Neuronal stem cell (in vitro differentiated cells): ENCODE measurements around the gene ARGFX.

Source experiments
- DNase-seq: peaks from one replicate; pipeline ENCODE4 v3.0.0-alpha.2; 2013; ENCODE audit warnings: low spot score
- H2AFZ ChIP-seq: one replicate; pipeline ENCODE4 v1.6.1; 2013; ENCODE audit warnings: mild to moderate bottlenecking, low read length, inconsistent platforms
- H2AK5ac ChIP-seq: 2 replicates; pipeline ENCODE4 v1.6.1; 2013; ENCODE audit warnings: low read depth, mild to moderate bottlenecking, inconsistent platforms, low read length, moderate library complexity, mixed read lengths
- H2BK120ac ChIP-seq: 2 replicates; pipeline ENCODE4 v1.6.1; 2013; ENCODE audit warnings: low read depth, mild to moderate bottlenecking, inconsistent platforms, low read length, moderate library complexity, mixed read lengths
- H2BK12ac ChIP-seq: one replicate; pipeline ENCODE4 v1.6.1; 2013; ENCODE audit warnings: low read length, inconsistent platforms
- H2BK15ac ChIP-seq: 2 replicates; pipeline ENCODE4 v1.6.1; 2013; ENCODE audit warnings: mild to moderate bottlenecking, low read length, inconsistent platforms, mixed read lengths
- H2BK5ac ChIP-seq: one replicate; pipeline ENCODE4 v1.6.1; 2013; ENCODE audit warnings: inconsistent platforms, mild to moderate bottlenecking, low read length, moderate library complexity
- H3K14ac ChIP-seq: one replicate; pipeline ENCODE4 v1.6.1; 2013; ENCODE audit warnings: low read length, inconsistent platforms
- H3K18ac ChIP-seq: 2 replicates; pipeline ENCODE4 v1.6.1; 2013; ENCODE audit warnings: low read length, inconsistent platforms
- H3K23ac ChIP-seq: 2 replicates; pipeline ENCODE4 v1.6.1; 2013; ENCODE audit warnings: low read depth, mild to moderate bottlenecking, mixed read lengths, low read length, inconsistent platforms; ENCODE audit not compliant: poor library complexity
- H3K27ac ChIP-seq: replicated peaks from 3 replicates; pipeline ENCODE4 v1.5.1; 2013; ENCODE audit warnings: low read length, inconsistent platforms
- H3K27me3 ChIP-seq, 3 experiments: 2 replicates each; pipeline ENCODE4 v1.6.1; 2013; ENCODE audit warnings: low read length in 3 of 3, mild to moderate bottlenecking in 2 of 3, inconsistent platforms in 1 of 3, low read depth in 1 of 3, mixed read lengths in 1 of 3, moderate library complexity in 1 of 3; ENCODE audit not compliant: control insufficient read depth in 3 of 3, insufficient read depth in 3 of 3
- H3K36me3 ChIP-seq, 2 donors: replicated peaks in 1 of 2; 2 replicates each; pipeline ENCODE4 v1.6.1; 2013; ENCODE audit warnings: low read length in 2 of 2; ENCODE audit not compliant: control insufficient read depth in 2 of 2, insufficient read depth in 2 of 2
- H3K4ac ChIP-seq: 2 replicates; pipeline ENCODE4 v1.6.1; 2013; ENCODE audit warnings: inconsistent platforms, mild to moderate bottlenecking, low read length, moderate library complexity
- H3K4me1 ChIP-seq, 2 donors: 1 replicate in 1 of 2; 2 replicates in 1 of 2; pipeline ENCODE4 v1.6.1; 2013; ENCODE audit warnings: low read length in 2 of 2, low read depth in 1 of 2; ENCODE audit not compliant: control insufficient read depth in 2 of 2, insufficient read depth in 1 of 2
- H3K4me2 ChIP-seq: one replicate; pipeline ENCODE4 v1.6.1; 2013; ENCODE audit warnings: mild to moderate bottlenecking, low read length, inconsistent platforms; ENCODE audit not compliant: insufficient read depth, poor library complexity, severe bottlenecking
- H3K4me3 ChIP-seq, 2 donors: 2 replicates each; pipeline ENCODE4 v1.5.1; 2013; ENCODE audit warnings: low read length in 2 of 2, mild to moderate bottlenecking in 2 of 2, inconsistent platforms in 1 of 2, moderate library complexity in 1 of 2
- H3K79me1 ChIP-seq: one replicate; pipeline ENCODE4 v1.6.1; 2013; ENCODE audit warnings: low read depth, mild to moderate bottlenecking, inconsistent platforms, low read length, moderate library complexity
- H3K9ac ChIP-seq: one replicate; pipeline ENCODE4 v1.6.1; 2013; ENCODE audit warnings: mild to moderate bottlenecking, low read depth, low read length, inconsistent platforms; ENCODE audit not compliant: poor library complexity
- H3K9me3 ChIP-seq, 2 donors: replicated peaks in 1 of 2; 2 replicates each; pipeline versions ENCODE3 to v1.6.1; 2013; ENCODE audit warnings: low read length in 2 of 2, mild to moderate bottlenecking in 2 of 2, inconsistent platforms in 1 of 2, low read depth in 1 of 2, mixed read lengths in 1 of 2, moderate library complexity in 1 of 2; ENCODE audit not compliant: control insufficient read depth in 2 of 2, insufficient read depth in 1 of 2
- H4K8ac ChIP-seq: one replicate; pipeline ENCODE4 v1.6.1; 2013; ENCODE audit warnings: low read depth, mild to moderate bottlenecking, inconsistent platforms, low read length, moderate library complexity
- H4K91ac ChIP-seq: one replicate; pipeline ENCODE4 v1.6.1; 2013; ENCODE audit warnings: low read length, low read depth, mild to moderate bottlenecking, inconsistent platforms; ENCODE audit not compliant: poor library complexity
- WGBS, 2 donors: extraction: QIAGEN DNeasy Blood & Tissue Kit; methylation state at CpG; one replicate each; pipeline ENCODE4 v1.1.7; 2013; ENCODE audit warnings: missing lambda C conversion rate in 2 of 2, mixed read lengths in 1 of 2; ENCODE audit not compliant: insufficient read length in 2 of 2, insufficient replicate concordance in 1 of 2; ENCODE audit errors: extremely low coverage in 2 of 2; 5-methylcytosine and 5-hydroxymethylcytosine counted together

ARGFX gene

DNA sequence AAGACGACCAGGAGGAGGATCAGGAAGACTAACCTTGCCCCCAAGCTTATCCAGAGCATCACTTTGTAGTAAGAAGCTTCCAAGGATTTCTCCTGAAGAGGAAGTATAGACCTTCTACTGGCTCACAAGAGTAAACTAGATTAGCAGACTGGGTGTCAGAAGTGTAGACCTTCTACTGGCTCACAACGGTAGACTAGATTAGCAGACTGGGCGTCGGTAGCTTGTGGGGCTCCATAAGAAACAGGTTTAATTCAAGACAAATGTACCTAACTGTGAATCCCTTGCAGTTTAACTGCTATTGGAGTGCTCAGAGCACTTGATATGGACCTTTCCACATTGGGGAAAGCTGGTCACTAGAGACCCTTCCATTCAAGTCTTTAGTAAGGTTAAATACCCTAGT is 38.4 kb downstream of the ARGFX start:
- WGBS, 2 donors, result no CpG with 5 or more reads among the region's 4 CpGs
- Histone ChIP-seq H4K91ac (no peak overlapping the region), H2AFZ (no peak overlapping the region), H3K36me3 (no peaks in the 10 kb centered on the region), H3K4me1 (peaks cover 2 to 7% of the 10 kb centered on the region in 2 donors), H3K9me3 (no peaks in the 10 kb centered on the region), H3K18ac (no peak overlapping the region), H2BK12ac (no peak overlapping the region), H3K4ac (no peak overlapping the region), H3K14ac (no peak overlapping the region), H2BK120ac (no peak overlapping the region), H2BK5ac (no peak overlapping the region), H4K8ac (no peak overlapping the region), H3K23ac (no peak overlapping the region), H3K4me2 (no peak overlapping the region), H3K9ac (no peak overlapping the region), H3K4me3 (no peak overlapping the region), H3K79me1 (no peaks in the 10 kb centered on the region), H3K27me3 (peaks cover 0 to 8% (median 0%) of the 10 kb centered on the region in 3 experiments), H3K27ac (no peak overlapping the region), H2AK5ac (no peak overlapping the region), H2BK15ac (no peak overlapping the region)
- no peak for DNase-seq
